Measurements from ENCODE around the gene EIF2D.
A peak's percentile ranks its signal among the peaks of the same experiment; 100 is the strongest.
"Not testable (repeated sequence)": the region's sequence is repeated elsewhere in the genome, so short reads cannot be mapped to it uniquely, and the experiment has no call there.

EIF2D gene

GRCh38 chr1:206649261-206649921, 37.1 kb upstream of the EIF2D start:
- DNase-seq (ENCODE audit: low read depth) = no peak
- no peak overlapping the region for H3K4me3 ChIP-seq (replicated peaks; ENCODE audit: low read depth, low read length)
- no peak for TF ChIP-seq CTCF (IDR thresholded peaks at IDR 0.05; ENCODE audit: low read length, missing control alignments)

- no peak for TF ChIP-seq CTCF (IDR thresholded peaks at IDR 0.05; ENCODE audit: low read length, missing control alignments)
- no peak for DNase-seq (ENCODE audit: low read depth)
- H3K4me3 ChIP-seq (replicated peaks; ENCODE audit: low read depth, low read length) = no peak overlapping the region
These were observed 35.0 kb upstream of the EIF2D start for GRCh38 chr1:206647224-206647623.

GRCh38 chr1:206646504-206646903, 34.2 kb upstream of the EIF2D start:
- no peak for TF ChIP-seq CTCF (IDR thresholded peaks at IDR 0.05; ENCODE audit: low read length, missing control alignments)
- DNase-seq (ENCODE audit: low read depth) = no peak
- H3K4me3 ChIP-seq (replicated peaks; ENCODE audit: low read depth, low read length) = no peak overlapping the region

- TF ChIP-seq CTCF (IDR thresholded peaks at IDR 0.05; ENCODE audit: low read length, missing control alignments) = no peak
- no peak for DNase-seq (ENCODE audit: low read depth)
- no peak overlapping the region for H3K4me3 ChIP-seq (replicated peaks; ENCODE audit: low read depth, low read length)
These were observed 30.9 kb upstream of the EIF2D start for GRCh38 chr1:206643118-206643698.

- DNase-seq (ENCODE audit: low read depth); H3K4me3 ChIP-seq (replicated peaks; ENCODE audit: low read depth, low read length): not testable (repeated sequence)
These were observed 29.8 kb upstream of the EIF2D start for GRCh38 chr1:206642074-206642473.

GRCh38 chr1:206637605-206638004, 25.3 kb upstream of the EIF2D start:
- TF ChIP-seq CTCF (IDR thresholded peaks at IDR 0.05; ENCODE audit: low read length, missing control alignments) = no peak
- DNase-seq (ENCODE audit: low read depth) = no peak
- H3K4me3 ChIP-seq (replicated peaks; ENCODE audit: low read depth, low read length) = peak overlapping the region; percentile 86

GRCh38 chr1:206636671-206637070, 24.4 kb upstream of the EIF2D start:
- no peak for TF ChIP-seq CTCF (IDR thresholded peaks at IDR 0.05; ENCODE audit: low read length, missing control alignments)
- DNase-seq (ENCODE audit: low read depth) = no peak
- peak overlapping the region; percentile 86 for H3K4me3 ChIP-seq (replicated peaks; ENCODE audit: low read depth, low read length)
